ENCODE data around the gene ALDOC. TPM values are rescaled to one million over a fixed set of nuclear protein-coding genes. Genes with fewer than 3 reads are reported as not detected.

The ALDOC gene
- total RNA-seq, 1 experiment from 2014 or later, result 6.0 TPM

DNA sequence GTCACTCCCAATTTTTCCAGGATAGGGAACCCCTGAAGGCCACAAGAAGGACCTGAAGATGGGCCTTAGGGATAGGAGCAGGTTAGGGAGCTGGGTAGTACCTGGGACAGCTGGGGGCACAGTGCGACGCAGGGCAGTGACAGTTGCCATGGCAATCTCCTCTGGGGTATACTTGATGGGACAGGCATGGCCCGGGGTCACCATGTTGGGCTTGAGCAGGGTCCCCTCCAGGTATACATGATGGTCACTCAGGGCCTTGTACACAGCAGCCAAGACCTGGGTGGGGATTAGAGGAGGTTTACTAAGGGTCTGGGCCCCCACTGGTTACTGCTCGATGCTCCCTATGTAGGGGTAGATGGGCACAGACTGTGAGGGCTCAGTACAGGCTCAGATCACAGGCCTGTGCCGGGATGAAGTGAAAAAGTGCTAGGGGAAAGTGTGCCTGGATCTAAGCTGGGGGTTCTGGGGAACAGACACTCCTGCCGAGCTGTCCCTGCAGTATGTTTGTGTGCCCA is 2.7 kb downstream of the ALDOC start:
- Mint-ChIP-seq H3K9me3 (ENCODE audit: unreplicated experiment) (no peaks in the 10 kb centered on the region), H3K36me3 (ENCODE audit: insufficient read depth, unreplicated experiment) (peaks cover 10% of the 10 kb centered on the region), H3K27ac (ENCODE audit: low read depth, unreplicated experiment) (no peak overlapping the region), H3K4me3 (ENCODE audit: unreplicated experiment) (no peak overlapping the region), H3K4me1 (ENCODE audit: insufficient read depth, unreplicated experiment) (peaks cover 29% of the 10 kb centered on the region), H3K27me3 (ENCODE audit: insufficient read depth, unreplicated experiment) (no peaks in the 10 kb centered on the region)
- TF ChIP-seq, protein P1, sequence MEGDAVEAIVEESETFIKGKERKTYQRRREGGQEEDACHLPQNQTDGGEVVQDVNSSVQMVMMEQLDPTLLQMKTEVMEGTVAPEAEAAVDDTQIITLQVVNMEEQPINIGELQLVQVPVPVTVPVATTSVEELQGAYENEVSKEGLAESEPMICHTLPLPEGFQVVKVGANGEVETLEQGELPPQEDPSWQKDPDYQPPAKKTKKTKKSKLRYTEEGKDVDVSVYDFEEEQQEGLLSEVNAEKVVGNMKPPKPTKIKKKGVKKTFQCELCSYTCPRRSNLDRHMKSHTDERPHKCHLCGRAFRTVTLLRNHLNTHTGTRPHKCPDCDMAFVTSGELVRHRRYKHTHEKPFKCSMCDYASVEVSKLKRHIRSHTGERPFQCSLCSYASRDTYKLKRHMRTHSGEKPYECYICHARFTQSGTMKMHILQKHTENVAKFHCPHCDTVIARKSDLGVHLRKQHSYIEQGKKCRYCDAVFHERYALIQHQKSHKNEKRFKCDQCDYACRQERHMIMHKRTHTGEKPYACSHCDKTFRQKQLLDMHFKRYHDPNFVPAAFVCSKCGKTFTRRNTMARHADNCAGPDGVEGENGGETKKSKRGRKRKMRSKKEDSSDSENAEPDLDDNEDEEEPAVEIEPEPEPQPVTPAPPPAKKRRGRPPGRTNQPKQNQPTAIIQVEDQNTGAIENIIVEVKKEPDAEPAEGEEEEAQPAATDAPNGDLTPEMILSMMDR (IDR thresholded peaks at IDR 0.05; ENCODE audit: unreplicated experiment), result no peak
- CTCF ChIA-PET, result interaction anchor here (0.5 kb wide), 1 partner anchor 1065 kb away, joined by 3 read pairs; no protein-coding TSS in a partner anchor
- DNase-seq (ENCODE audit: unreplicated experiment), result no peak
- BruUV-seq (replicated peaks), result no TSS peak
- POLR2A ChIA-PET, result no interaction called here
- intact Hi-C loops (cut with micrococcal nuclease), result no loop called here

DNA sequence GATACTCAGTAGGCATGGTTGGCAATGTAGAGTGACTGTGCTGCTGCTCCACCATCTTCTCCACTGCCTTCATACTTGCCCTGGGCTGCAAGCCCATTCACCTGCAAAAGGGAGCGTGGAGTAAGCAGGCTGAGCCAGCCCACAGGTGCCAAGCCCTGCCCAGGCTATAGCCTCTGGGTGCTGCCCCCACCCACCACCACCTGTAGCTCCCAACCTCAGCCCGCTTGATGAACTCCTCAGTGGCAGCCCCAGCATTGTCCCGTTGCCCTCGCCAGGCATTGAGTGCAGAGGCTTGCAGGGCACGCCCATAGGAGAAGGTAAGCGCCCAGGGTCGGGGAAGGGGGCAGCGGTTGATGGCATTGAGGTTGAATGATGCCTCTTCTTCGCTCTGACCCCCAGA is 3.2 kb downstream of the ALDOC start:
- no peaks in the 10 kb centered on the region for H3K27me3 Mint-ChIP-seq (ENCODE audit: insufficient read depth, unreplicated experiment)

DNA sequence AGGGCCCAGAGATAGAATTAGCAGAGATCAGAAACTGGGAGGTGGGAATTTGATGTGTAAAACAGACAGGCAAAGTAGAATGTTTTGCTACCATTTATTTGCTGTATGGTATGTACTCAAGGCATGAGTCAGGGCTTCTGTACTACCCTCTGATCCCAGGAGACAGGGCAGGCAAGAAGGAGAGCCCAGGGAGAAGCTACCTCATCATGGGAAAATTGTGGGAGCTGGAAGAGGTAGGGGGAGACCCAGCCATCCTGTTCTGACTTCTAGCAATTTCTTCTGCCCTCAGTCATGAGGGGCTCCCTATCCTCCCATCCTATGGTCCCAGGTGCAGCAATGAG is 3.7 kb downstream of the ALDOC start:
- H3K36me3 Mint-ChIP-seq (ENCODE audit: insufficient read depth, unreplicated experiment), result peaks cover 18% of the 10 kb centered on the region
- H3K27ac Mint-ChIP-seq (ENCODE audit: low read depth, unreplicated experiment), result no peak overlapping the region
- no peaks in the 10 kb centered on the region for H3K27me3 Mint-ChIP-seq (ENCODE audit: insufficient read depth, unreplicated experiment)
- TF ChIP-seq, protein P1 (IDR thresholded peaks at IDR 0.05; ENCODE audit: unreplicated experiment), result no peak
- CTCF ChIA-PET, result interaction anchor here (0.7 kb wide), 1 partner anchor 25 kb away, joined by 4 read pairs; no protein-coding TSS in a partner anchor
- intact Hi-C loops (cut with micrococcal nuclease), result no loop called here
- no TSS peak for BruUV-seq (replicated peaks)
- no peak overlapping the region for H3K4me3 Mint-ChIP-seq (ENCODE audit: unreplicated experiment)
- POLR2A ChIA-PET, result interaction anchor here (2.4 kb wide), 1 partner anchor 16 kb away, joined by 6 read pairs; no protein-coding TSS in a partner anchor
- no peak for DNase-seq (ENCODE audit: unreplicated experiment)
- H3K4me1 Mint-ChIP-seq (ENCODE audit: insufficient read depth, unreplicated experiment), result peaks cover 29% of the 10 kb centered on the region
- H3K9me3 Mint-ChIP-seq (ENCODE audit: unreplicated experiment), result no peaks in the 10 kb centered on the region

More for the DNA sequence above, 3.2 kb downstream of the ALDOC start:
- Mint-ChIP-seq H3K9me3 (ENCODE audit: unreplicated experiment) (no peaks in the 10 kb centered on the region), H3K27ac (ENCODE audit: low read depth, unreplicated experiment) (no peak overlapping the region), H3K4me1 (ENCODE audit: insufficient read depth, unreplicated experiment) (peaks cover 29% of the 10 kb centered on the region), H3K4me3 (ENCODE audit: unreplicated experiment) (no peak overlapping the region), H3K36me3 (ENCODE audit: insufficient read depth, unreplicated experiment) (peaks cover 13% of the 10 kb centered on the region)
- BruUV-seq (replicated peaks), result no TSS peak
- no peak for DNase-seq (ENCODE audit: unreplicated experiment)
- intact Hi-C loops (cut with micrococcal nuclease), result no loop called here
- ChIA-PET POLR2A (no interaction called here), CTCF (interaction anchor here (0.5 to 0.7 kb wide), 2 partner anchors 25 to 1065 kb away, joined by 3 to 4 read pairs; no protein-coding TSS in a partner anchor)
- TF ChIP-seq, protein P1 (IDR thresholded peaks at IDR 0.05; ENCODE audit: unreplicated experiment), result no peak

DNA sequence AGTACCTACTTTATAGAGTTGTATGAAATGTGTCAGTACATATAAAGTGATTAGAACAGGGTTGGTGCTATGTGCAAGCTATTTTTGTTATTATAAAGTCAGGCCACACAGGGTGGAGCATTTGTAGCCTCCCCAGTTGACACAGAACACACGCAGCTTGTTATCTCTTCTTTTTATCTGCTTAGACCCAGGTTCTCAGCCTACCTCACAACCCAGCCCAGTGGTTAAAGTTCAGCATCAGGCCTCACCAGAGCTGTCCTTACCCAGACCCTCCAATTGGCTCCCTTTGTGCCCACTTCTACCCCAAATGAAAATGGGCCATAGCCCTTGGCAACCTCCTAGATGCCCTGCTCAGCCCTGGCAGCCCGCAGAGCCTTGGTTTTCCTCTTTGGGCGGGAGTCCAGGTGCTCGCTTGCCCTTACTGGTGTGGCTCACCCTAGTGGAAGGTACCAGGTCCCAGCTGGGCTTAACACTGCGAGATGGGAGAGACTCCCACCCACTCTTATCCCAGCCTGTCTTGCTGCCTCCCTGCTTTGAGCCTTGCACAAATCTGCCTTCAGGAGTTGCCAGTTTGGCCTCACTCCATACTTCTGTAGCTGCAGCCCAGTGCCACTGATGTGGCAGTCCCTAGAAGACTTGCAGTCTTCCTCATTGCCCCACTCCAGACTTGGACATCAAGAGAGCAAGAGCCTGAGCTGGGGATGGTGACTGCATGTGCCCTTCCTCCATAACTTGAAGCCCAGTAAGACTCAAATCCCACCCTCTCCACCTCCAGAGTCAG is 4.2 kb downstream of the ALDOC start:
- DNase-seq (ENCODE audit: unreplicated experiment), result no peak
- H3K9me3 Mint-ChIP-seq (ENCODE audit: unreplicated experiment), result no peaks in the 10 kb centered on the region
- peak overlapping the region; percentile 85 for H3K27ac Mint-ChIP-seq (ENCODE audit: low read depth, unreplicated experiment)
- POLR2A ChIA-PET, result interaction anchor here (1.0 to 2.8 kb wide), 15 partner anchors 11 to 237 kb away, joined by 3 to 25 read pairs (median 8); partner anchors contain the start of genes BLTP2, IFT20, POLDIP2 and SLC46A1
- H3K27me3 Mint-ChIP-seq (ENCODE audit: insufficient read depth, unreplicated experiment), result no peaks in the 10 kb centered on the region
- BruUV-seq (replicated peaks), result no TSS peak
- H3K4me1 Mint-ChIP-seq (ENCODE audit: insufficient read depth, unreplicated experiment), result peaks cover 29% of the 10 kb centered on the region
- H3K4me3 Mint-ChIP-seq (ENCODE audit: unreplicated experiment), result peak overlapping the region; percentile 93
- intact Hi-C loops (cut with micrococcal nuclease), result no loop called here
- CTCF ChIA-PET, result interaction anchor here (0.6 to 1.1 kb wide), 3 partner anchors 24 to 32 kb away, joined by 3 to 5 read pairs (median 4); no protein-coding TSS in a partner anchor
- TF ChIP-seq, protein P1 (IDR thresholded peaks at IDR 0.05; ENCODE audit: unreplicated experiment), result no peak
- peaks cover 20% of the 10 kb centered on the region for H3K36me3 Mint-ChIP-seq (ENCODE audit: insufficient read depth, unreplicated experiment)

Measured in MCF 10A (cell line).